Fibroblast of skin of right quadriceps (primary cell): ENCODE measurements around the gene EMC10.
"Not testable (repeated sequence)": the region's sequence is repeated elsewhere in the genome, so short reads cannot be mapped to it uniquely, and the experiment has no call there.

Experiments used
- DNase-seq: peaks from one replicate; pipeline ENCODE4 v3.0.0-alpha.2; 2013

Gene EMC10

DNA sequence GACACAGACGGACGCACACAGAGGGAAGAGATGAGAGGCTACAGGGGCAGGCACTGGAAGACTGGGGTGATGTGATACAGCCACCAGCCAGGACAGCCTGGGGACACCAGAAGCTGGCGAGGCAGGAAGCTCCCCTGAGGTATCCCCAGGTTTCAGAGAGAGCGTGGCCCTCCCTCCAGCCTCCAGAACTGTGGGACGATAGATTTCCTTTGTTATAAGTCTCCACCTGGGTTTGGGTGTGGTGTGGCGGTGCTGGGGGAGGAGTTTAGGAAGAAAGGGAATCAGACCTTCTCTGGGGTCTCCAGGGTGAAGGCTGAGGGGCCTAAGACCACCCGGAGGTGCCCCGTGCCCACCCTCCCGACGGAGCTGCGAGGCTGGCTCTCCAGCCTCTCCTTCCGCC is 40.1 kb downstream of the EMC10 start:
- DNase-seq: no peak

DNA sequence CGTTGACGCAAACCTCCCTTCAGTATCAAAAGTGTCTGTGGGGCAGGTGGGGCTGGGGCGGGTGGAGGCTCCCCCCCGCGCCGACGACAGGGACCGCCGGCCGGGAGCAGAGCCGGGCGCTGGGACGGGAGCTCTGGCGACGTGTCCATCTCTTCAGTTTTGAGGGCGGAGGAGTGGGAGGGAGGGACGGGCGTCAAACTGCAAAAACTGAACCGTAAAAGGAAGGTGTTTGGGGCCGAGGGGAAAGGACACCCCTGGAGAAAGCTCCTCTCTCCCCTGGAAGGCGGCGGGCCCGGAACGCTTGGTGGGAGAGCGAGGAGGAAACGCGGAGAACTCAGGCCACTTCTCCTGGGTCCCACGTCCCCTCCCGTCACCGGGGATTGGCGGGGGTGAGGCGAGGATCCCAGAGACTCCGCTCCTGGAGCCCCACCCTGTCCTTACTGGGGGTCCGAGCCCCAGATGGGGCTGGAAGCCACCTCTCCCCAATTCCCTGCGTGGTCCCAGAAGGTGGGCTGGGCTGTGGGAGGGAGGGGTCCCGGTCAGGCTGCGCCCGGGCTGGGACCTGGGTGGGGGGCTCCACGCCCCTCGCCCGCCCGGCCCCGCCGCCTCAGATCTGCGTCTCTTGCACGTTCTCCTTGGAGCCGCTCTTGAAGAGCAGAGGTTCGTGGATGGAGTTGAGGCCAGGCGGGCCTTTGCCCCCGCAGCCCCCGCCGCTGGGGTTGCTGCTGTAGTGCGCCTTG is 40.8 kb downstream of the EMC10 start:
- no peak for DNase-seq

DNA sequence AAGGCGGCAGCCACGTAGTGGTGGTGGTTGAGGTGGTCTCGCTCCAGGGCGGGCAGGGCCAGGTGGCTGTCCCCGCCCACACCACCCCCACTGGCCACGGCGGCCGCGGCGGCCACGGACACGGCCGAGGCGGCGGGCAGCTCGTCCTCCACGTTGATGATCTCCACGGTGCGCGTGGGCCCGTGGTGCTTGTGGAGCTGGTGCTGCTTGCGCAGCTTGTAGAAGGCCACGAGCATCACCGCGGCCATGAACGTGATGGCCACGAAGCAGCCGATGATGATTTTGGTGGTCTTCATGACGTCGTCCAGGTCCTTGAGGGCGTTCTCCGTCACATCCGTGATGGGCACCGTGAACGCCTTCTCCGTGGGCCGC is 41.4 kb downstream of the EMC10 start:
- DNase-seq: no peak

DNA sequence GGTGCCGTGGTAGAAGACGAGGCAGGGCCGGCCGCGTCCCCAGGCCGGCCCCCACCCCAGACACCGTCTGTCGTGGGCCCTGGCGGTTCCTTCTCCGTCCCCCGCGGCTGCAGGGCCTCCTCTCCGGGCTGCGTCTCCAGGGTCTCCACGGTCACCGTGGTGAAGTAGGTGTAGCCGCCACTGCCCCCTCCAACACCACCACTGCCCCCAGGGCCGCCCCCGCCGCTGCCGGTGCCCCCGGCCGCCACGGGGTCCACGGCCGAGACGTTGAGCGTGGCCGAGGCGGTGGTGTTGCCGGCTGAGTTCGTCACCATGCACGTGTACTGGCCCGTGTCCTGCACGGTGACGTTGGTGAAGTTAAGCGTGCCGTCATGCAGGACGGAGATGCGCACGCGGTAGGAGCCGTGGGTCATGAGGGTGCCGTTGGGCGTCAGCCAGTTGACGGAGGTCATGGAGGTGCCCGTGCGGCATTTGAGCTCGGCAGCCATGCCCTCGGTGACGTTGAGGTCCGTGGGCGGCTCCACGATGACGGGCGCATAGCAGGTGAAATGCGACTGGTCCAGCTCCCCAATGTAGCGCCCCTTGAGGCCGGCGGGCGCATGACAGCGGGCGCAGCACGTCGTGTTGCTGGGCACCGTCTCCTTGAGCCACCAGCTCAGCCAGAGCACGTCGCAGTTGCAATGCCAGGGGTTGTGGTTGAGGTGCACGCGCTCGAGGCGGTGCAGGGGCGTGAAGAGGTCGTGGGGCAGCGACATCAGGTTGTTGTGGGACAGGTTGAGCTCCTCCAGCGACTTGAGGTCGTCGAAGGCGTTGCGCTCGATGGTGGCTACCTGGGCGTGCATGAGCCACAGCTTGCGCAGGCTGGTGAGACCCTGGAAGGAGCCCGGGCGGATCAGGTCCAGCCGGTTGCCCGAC is 42.0 kb downstream of the EMC10 start:
- no peak for DNase-seq

DNA sequence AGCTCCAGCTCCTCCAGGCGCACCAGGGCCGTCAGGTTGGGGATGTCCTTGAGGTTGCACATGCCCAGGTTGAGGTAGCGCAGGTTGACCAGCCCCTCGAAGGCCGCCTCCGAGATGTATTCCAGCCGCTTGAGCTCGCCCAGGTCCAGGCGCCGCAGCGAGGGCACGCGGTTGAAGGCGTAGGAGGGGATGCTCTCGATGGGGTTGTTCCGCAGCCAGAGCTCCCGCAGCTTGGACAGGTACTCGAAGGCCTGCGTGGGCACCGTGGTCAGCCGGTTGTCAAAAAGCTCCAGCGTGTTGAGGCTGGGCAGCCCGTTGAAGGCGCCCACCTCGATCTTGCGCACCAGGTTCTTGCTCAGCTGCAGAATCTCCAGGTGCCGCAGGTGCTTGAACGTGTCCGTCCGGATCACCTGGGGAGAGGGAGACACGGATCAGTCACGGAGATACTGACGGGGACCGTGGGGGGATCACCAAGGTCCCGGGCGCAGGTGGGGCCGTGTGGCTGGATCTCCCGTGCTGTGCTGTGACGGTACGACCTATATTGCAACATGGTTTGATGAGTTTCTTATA is 42.8 kb downstream of the EMC10 start:
- DNase-seq: no peak

DNA sequence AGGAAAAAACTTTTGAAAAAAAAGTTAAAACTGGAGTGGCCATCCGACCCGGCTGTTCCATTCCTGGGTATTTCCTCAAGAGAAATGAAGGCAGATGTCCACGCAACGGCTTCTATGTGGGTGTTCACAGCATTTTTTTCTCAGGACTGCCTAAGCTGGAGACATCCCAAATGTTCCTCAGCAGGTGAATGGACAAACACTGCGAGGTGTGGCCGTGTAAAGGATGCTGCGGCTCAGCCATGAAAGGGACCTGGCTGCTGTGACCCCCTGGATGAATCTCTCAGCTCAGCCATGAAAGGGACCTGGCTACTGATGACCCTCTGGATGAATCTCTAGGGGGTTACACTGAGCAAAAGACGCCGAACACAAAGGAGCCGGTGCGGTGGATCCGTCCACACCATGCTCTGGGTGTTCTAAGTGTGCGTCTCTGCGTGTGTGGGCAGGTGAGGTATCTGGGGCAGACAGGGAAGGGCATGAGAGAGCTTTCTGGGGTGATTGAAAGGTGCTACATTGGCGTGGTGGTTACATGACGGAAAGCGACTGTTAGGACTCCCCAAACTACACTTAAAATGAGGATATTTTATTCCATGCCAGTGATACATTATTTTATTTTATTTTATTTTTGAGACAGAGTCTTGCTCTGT is 44.6 kb downstream of the EMC10 start:
- no peak for DNase-seq

DNA sequence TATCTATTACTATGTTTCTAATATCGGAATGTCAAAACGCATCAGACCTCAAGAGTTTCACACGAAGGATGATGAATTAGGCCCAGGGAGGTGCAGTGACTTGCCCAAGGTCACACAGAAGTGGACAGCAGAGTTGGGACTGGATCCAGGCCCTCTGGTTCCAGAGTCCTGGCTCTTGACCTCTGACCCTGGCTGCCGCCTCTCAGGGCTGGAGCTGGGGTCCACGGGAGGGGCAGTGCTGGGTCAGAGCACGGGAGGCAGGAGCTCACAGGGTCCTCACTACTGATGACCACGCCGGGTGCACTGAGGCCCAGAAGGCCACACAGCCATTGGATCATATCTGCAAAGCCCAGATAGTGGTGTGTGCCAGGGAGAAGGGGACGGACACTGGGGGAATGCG is 46.6 kb downstream of the EMC10 start:
- no peak for DNase-seq

DNA sequence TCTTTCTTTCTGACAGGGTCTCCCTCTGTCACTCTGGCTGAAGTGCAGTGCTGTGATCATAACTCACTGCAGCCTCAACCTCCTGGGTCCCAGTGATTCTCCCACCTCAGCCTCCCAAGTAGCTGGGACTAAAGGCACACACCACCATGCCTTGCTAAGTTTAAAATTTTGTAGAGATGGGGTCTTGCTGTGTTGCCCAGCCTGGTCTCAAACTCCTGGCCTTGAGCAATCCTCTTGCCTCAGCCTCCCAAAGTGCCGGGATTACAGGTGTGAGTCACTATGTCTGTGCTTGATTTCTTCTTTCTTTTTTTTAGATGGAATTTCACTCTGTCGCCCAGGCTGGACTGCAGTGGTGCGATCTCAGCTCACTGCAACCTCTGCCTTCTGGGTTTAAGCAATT is 51.7 kb downstream of the EMC10 start:
- not testable (repeated sequence) for DNase-seq

DNA sequence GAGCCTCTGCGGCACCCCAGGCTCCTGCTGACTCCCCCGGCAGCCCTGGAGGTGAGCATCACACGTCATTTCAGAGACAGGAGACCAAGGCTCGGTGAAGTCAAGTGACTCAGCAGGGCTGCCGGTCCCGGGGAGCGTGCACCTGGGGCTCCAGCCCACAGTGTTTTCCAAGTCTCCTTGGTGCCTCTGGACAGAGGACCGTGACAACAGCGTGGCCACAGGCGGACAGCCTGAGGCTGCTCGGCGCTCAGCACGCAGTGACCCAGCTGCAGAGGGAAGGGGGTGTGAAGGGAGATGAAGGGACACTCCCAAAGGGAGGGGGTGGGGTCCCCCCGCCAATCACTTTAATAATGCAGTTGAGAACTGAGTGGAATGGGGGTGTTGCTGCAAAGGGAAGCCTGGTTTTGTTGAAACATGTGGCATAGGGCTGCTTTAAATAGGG is 54.9 kb downstream of the EMC10 start:
- DNase-seq: no peak

DNA sequence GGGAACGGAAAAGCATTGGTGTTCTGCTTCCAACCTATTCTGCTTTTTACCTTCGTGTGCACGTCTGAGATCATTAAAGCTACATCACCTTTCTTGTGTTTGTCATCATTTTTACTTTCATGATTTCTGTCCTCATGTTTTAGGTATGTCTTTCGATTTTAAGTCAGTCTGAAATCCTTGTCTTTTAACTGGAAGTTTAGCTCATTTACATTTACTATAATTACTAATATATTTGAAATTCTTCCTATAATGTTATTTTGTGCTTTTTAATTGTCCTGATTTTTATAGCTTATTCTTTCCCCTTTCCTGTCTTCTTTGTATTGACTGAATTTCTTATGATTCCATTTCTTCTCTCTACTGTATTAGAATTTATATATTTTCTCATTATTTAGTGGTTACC is 56.6 kb downstream of the EMC10 start:
- no peak for DNase-seq

DNA sequence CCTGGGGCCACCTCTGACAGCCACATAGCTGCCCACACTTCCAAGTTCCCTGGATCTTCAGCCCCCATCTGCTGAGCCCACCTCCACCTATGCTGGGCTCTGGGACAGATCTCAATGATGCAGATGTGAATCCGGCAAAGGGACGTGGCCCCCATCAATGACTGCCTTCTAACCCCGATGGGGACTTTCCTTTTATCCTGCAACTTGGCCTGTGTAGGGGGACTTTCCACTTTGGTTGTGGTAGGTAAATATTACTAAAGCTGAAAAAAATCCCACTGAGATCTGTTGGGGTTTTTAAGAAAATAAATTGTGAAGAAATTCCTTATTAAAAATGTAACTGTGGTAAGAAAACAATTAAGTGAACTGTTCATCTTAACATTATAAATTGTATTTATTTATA is 58.2 kb downstream of the EMC10 start:
- no peak for DNase-seq

DNA sequence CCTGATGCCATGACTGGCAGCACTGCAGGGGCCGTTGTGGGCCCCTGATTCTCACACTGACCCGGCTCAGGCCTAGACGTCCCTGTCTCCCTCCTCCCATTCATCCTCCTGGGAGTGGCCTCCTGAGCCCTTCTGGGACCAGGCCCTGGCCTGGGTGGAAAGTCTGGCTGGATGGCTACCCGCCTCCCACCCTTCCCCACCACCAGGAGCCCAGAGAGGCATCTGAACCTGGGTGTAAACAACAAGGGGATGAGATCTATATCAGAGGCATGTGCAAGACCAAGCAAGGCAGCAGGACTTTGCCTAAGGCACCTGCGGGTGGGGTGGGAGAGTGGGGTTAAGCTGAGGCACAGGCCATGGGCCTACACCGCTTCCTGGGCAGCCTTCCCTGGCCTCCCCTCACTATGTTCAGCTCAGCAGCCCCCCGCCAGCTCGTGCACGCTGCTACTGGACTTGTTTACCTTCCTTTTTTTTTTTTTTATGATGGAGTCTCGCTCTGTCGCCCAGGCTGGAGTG is 59.4 kb downstream of the EMC10 start:
- no peak for DNase-seq

DNA sequence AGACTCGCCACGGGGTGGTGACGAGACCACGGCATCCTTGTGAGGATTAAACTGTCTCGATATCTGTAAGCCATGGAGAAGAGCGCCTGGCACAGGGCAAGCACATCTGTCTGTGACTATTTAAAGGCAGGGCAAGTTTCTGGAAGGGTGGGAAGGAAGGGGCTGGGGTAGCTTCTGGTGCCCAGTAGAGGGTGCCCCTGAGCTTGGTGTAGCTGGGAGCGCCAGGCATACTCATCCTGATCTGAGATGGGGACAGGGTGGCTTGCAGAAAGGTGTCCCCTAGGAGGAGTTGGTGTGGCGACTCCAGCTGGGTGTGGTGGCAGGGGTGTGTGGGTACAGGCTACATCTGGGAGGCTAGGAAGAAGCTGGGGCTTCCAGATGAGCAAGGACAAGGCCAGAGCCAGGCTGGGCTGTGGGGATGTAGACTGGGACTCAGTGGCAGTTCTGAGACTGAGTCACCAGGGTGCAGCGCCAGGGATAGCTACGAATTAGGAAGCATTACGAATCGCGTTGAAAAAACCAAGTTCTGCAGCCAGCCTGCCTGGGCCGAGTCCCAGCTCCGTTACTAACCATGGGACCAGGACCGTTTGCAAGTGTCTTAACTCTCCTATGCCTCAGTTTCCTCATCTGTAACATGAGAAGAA is 60.5 kb downstream of the EMC10 start:
- no peak for DNase-seq

DNA sequence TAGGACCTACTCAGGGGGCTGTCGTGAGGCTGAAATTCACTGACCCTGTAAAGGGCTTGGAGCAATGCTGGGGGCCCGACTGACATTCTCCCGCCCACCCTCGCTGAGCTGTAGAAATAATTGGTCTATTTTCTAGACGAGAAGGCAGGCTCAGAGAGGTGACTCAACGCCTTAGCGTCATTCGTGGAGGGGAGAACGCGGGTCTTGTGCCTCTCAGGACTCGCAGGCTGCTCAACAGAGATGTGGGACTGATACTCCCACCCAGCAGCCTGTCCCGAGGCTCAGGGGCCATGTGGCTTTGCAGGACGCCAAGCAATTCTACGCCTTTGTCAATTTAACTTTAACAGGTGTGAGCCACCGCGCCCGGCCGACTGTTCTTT is 61.0 kb downstream of the EMC10 start:
- DNase-seq: no peak

DNA sequence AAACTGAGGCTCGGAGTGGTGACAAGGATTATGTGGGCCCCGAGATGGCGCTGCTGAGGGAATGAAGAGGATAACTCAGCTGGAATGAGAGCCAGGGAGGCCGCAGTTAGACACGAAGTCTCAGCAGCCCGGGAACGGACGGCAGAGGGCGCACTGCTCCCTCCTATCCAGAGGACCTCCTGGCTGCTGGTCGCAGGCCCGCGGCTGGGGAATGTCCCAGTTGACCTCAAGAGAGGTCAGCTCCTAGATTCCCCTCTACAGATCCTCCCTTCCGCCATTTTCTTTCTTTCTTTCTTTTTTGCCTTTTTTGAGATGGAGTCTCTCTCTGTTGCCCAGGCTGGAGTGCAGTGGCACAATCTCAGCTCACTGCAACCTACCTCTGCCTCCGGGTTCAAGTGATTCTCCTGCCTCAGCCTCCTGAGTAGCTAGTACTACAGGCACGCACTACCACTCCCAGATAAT is 61.5 kb downstream of the EMC10 start:
- peak; percentile 64 for DNase-seq
